GM23248 (cell line): ENCODE results near the gene CHST13.

Experiments used
- EZH2 ChIP-seq: fragments of 200-600 bp; sonication (generic); IDR thresholded peaks from 2 replicates; pipeline ENCODE4 v1.6.1; 2018; ENCODE audit warnings: antibody characterized with exemption, mild to moderate bottlenecking; ENCODE audit not compliant: insufficient read depth, poor library complexity, severe bottlenecking
- EZH2phosphoT487 ChIP-seq: fragments of 200-600 bp; sonication (generic); IDR thresholded peaks from 2 replicates; pipeline ENCODE4 v1.6.1; 2018; ENCODE audit warnings: antibody characterized with exemption, moderate library complexity, mild to moderate bottlenecking, low read depth; ENCODE audit not compliant: insufficient read depth

DNA sequence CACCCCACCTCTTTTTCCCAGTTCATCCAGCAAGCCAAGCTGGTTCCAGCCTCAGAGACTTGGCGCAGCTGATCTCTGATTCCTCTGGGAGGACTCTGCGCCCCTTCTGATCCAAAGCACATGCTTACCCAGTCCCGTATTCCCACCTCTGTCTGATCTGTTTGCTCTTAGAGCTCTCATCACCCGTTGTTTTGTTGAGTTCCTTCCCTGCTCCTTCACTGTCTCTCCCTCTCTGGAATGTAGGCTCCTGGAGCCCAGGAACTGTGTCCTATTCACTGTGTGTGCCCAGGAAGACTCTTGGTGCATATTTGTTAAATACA, 46.9 kb upstream of the CHST13 start:
- TF ChIP-seq EZH2, result no peak
- TF ChIP-seq EZH2phosphoT487, result no peak
